Uterus (tissue), 2 donors: ENCODE measurements around the gene JMJD4.

ENCODE experiments used
- CTCF ChIP-seq, 4 experiments: fragments of 200-600 bp in 2 of 4; fragments of 450-650 bp in 2 of 4; sonication (generic) in 2 of 4; IDR thresholded peaks; one replicate each; pipeline ENCODE4 v1.5.1; 2016 to 2019; ENCODE audit warnings: antibody characterized with exemption in 4 of 4, mild to moderate bottlenecking in 2 of 4, moderate library complexity in 1 of 4
- POLR2A ChIP-seq, 2 donors: fragments of 450-650 bp; IDR thresholded peaks; one replicate each; pipeline ENCODE4 v1.6.1; 2016; ENCODE audit warnings: antibody characterized with exemption in 2 of 2, mild to moderate bottlenecking in 1 of 2, moderate library complexity in 1 of 2

- TF ChIP-seq POLR2A (IDR thresholded peaks at IDR 0.05) (no peak), CTCF (IDR thresholded peaks at IDR 0.05) (no peak)
Measured at GRCh38 chr1:227765261-227766014, 30.3 kb upstream of the JMJD4 start.
